Spleen (tissue), 11 donors: ENCODE results near the gene SORBS1. TPM values are rescaled to one million over a fixed set of nuclear protein-coding genes. Genes with fewer than 3 reads are reported as not detected.

Experiments used
- DNase-seq: peaks from one replicate; pipeline ENCODE4 v3.0.0-alpha.2; 2020
- H3K27ac ChIP-seq, 8 donors: fragments of 200-600 bp; sonication (generic) in 7 of 8; 1 replicate in 4 of 8; 2 replicates in 4 of 8; pipeline versions ENCODE4 v1.5.0 to v1.8.0; 2016 to 2021; ENCODE audit warnings: inconsistent platforms in 4 of 8, mild to moderate bottlenecking in 4 of 8, moderate library complexity in 1 of 8
- H3K27me3 ChIP-seq, 7 donors: fragments of 200-600 bp; sonication (generic) in 6 of 7; replicated peaks in 1 of 7; 1 replicate in 4 of 7; 2 replicates in 3 of 7; pipeline versions ENCODE4 v1.5.0 to v1.8.0; 2016 to 2021; ENCODE audit warnings: inconsistent platforms in 3 of 7, mild to moderate bottlenecking in 1 of 7
- H3K36me3 ChIP-seq, 6 donors: fragments of 200-600 bp; sonication (generic) in 5 of 6; 1 replicate in 4 of 6; 2 replicates in 2 of 6; pipeline versions ENCODE4 v1.5.0 to v1.8.0; 2016 to 2021; ENCODE audit warnings: inconsistent platforms in 2 of 6
- H3K4me1 ChIP-seq, 6 donors: fragments of 200-600 bp; sonication (generic) in 5 of 6; 1 replicate in 3 of 6; 2 replicates in 3 of 6; pipeline versions ENCODE4 v1.5.0 to v1.8.0; 2016 to 2021; ENCODE audit warnings: inconsistent platforms in 3 of 6
- H3K4me3 ChIP-seq, 8 donors: fragments of 200-600 bp; sonication (generic) in 7 of 8; 1 replicate in 4 of 8; 2 replicates in 4 of 8; pipeline versions ENCODE4 v1.5.0 to v1.8.0; 2016 to 2021; ENCODE audit warnings: inconsistent platforms in 4 of 8, mild to moderate bottlenecking in 4 of 8, moderate library complexity in 2 of 8
- H3K9me3 ChIP-seq, 8 donors: fragments of 200-600 bp; sonication (generic) in 7 of 8; 1 replicate in 4 of 8; 2 replicates in 4 of 8; pipeline versions ENCODE4 v1.5.0 to v1.8.0; 2016 to 2021; ENCODE audit warnings: inconsistent platforms in 4 of 8
- POLR2A ChIP-seq, 3 donors: fragments of 450-650 bp; IDR thresholded peaks; one replicate each; pipeline ENCODE4 v1.5.1; 2017; ENCODE audit warnings: antibody characterized with exemption in 3 of 3, mild to moderate bottlenecking in 1 of 3
- POLR2AphosphoS5 ChIP-seq, 3 donors: sonication (generic); formaldehyde crosslinking; IDR thresholded peaks; one replicate each; pipeline ENCODE4 v1.5.1; 2017; ENCODE audit warnings: antibody characterized with exemption in 3 of 3
- WGBS, 5 donors: extraction: QIAGEN DNeasy Blood & Tissue Kit in 3 of 5; methylation state at CpG; one replicate each; pipeline versions ENCODE4 v1.1.5 to v1.1.7; 2013 to 2018; 5-methylcytosine and 5-hydroxymethylcytosine counted together
- intact Hi-C: fragments of 100-400 bp; cut with DNase I; formaldehyde crosslinking; loops from one replicate; pipeline ENCODE4 v1.15.0; 2023; ENCODE audit warnings: low total_unique reads
- polyA plus RNA-seq, 3 donors: library from polyadenylated mRNA; stranded (reverse); fragments of 200-250 nt; gene quantifications; one replicate each; pipeline ENCODE4 v1.2.1, GENCODE V29; 2013
- total RNA-seq, 7 donors: library from RNA; depleted of rRNA in 3 of 7; stranded (reverse); fragments of >200 nt in 3 of 7; fragmentation: NEBNext Ultra II Directional in 4 of 7; extraction: Animal tissue kit (Norgen Biotek cat#: 25700) in 4 of 7; gene quantifications; one replicate each; pipeline versions ENCODE4 v1.1.0 to v1.2.1, GENCODE V29; 2016 to 2021
- TF ChIP-seq, protein P1 (sequence below), 11 experiments: fragments of 200-600 bp in 7 of 11; fragments of 450-650 bp in 4 of 11; sonication (generic) in 4 of 11; IDR thresholded peaks in 8 of 11; conservative IDR thresholded peaks in 3 of 11; 1 replicate in 7 of 11; 2 replicates in 4 of 11; pipeline versions ENCODE4 v1.4.0 to v1.8.0; 2016 to 2021; ENCODE audit warnings: antibody characterized with exemption in 11 of 11, inconsistent platforms in 4 of 11, mild to moderate bottlenecking in 1 of 11
- donor health status: healthy with polysubstance abuse.
- donor health status: DM: no; HTN: no; CAD: no; lungs with moderate emphysema.
- donor health status: DM: no; HTN: no; CAD: no.
- donor health status: Bipolar disorder and iron deficiency.
- donor health status: healthy.
- donor health status: DM: no; HTN: no; CAD: no.
- donor health status: DM: yes; HTN: yes; CAD: no.

Gene SORBS1
- total and polyA plus RNA-seq, 10 donors = 2.8 to 30.8 (median 18.1) TPM

DNA sequence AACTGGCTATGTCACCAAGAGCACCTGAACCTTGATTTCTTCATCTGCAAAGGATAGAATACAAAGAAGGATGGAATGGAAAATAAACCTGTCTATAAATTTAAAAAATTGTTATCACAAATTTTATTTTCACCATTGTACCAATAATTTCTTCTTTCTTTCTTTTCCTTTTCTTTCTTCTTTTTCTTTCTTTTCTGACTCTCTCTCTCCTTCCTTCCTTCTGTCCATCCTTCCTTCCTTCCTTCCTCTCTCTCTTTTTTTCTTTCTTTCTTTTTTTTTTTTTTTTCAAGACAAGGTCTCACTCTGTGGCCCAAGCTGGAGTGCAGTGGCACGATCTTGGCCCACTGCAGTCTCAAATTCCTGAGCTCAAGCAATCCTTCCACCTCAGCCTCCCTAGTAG lies 36.6 kb upstream of the SORBS1 start:
- intact Hi-C loops = no loop called here
- Histone ChIP-seq H3K27me3 (peaks cover 0 to 6% (median 0%) of the 10 kb centered on the region in 7 donors), H3K36me3 (no peaks in the 10 kb centered on the region), H3K9me3 (no peaks in the 10 kb centered on the region), H3K27ac (no peak overlapping the region), H3K4me3 (no peak overlapping the region), H3K4me1 (peaks cover 0 to 3% (median 0%) of the 10 kb centered on the region in 6 donors)
- DNase-seq = no peak
- TF ChIP-seq, protein P1, sequence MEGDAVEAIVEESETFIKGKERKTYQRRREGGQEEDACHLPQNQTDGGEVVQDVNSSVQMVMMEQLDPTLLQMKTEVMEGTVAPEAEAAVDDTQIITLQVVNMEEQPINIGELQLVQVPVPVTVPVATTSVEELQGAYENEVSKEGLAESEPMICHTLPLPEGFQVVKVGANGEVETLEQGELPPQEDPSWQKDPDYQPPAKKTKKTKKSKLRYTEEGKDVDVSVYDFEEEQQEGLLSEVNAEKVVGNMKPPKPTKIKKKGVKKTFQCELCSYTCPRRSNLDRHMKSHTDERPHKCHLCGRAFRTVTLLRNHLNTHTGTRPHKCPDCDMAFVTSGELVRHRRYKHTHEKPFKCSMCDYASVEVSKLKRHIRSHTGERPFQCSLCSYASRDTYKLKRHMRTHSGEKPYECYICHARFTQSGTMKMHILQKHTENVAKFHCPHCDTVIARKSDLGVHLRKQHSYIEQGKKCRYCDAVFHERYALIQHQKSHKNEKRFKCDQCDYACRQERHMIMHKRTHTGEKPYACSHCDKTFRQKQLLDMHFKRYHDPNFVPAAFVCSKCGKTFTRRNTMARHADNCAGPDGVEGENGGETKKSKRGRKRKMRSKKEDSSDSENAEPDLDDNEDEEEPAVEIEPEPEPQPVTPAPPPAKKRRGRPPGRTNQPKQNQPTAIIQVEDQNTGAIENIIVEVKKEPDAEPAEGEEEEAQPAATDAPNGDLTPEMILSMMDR (IDR thresholded peaks at IDR 0.05 in 8 of 11, conservative IDR thresholded peaks at IDR 0.05 in 3 of 11) = no peak
- TF ChIP-seq POLR2AphosphoS5 (IDR thresholded peaks at IDR 0.05) (no peak), POLR2A (IDR thresholded peaks at IDR 0.05) (no peak)
- 89 to 94% (median 90%) methylated on average over 1 of the region's 1 CpG for WGBS, 5 donors

DNA sequence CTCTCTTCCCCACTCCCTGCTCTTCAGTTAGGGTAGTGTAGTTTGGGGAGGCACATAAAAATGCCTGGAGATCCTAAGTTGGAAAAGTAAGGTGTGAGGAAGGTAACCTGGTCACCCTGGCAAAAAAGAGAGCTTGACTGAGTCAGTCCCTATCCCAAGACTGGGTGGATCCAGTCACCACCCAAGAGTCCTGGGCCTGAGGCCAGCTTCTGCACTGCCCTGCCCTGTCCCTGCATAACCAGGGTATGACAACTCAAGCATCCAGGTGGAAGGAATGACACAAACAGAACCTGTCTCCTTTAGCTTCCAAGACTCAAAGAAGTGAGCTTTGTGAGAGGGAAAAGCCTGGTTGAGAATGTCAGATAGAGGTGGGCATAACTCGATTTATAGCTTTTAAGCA lies 26.9 kb upstream of the SORBS1 start:
- Histone ChIP-seq H3K9me3 (no peaks in the 10 kb centered on the region), H3K4me1 (no peaks in the 10 kb centered on the region), H3K27ac (no peak overlapping the region), H3K4me3 (no peak overlapping the region), H3K36me3 (no peaks in the 10 kb centered on the region), H3K27me3 (no peaks in the 10 kb centered on the region)
- no peak for DNase-seq
- intact Hi-C loops = no loop called here
- whole genome bisulfite sequencing, 5 donors = 43 to 89% (median 75%) methylated on average over 1 of the region's 1 CpG
- TF ChIP-seq POLR2AphosphoS5 (IDR thresholded peaks at IDR 0.05) (no peak), POLR2A (IDR thresholded peaks at IDR 0.05) (no peak)
- TF ChIP-seq, protein P1 (IDR thresholded peaks at IDR 0.05 in 8 of 11, conservative IDR thresholded peaks at IDR 0.05 in 3 of 11) = no peak

DNA sequence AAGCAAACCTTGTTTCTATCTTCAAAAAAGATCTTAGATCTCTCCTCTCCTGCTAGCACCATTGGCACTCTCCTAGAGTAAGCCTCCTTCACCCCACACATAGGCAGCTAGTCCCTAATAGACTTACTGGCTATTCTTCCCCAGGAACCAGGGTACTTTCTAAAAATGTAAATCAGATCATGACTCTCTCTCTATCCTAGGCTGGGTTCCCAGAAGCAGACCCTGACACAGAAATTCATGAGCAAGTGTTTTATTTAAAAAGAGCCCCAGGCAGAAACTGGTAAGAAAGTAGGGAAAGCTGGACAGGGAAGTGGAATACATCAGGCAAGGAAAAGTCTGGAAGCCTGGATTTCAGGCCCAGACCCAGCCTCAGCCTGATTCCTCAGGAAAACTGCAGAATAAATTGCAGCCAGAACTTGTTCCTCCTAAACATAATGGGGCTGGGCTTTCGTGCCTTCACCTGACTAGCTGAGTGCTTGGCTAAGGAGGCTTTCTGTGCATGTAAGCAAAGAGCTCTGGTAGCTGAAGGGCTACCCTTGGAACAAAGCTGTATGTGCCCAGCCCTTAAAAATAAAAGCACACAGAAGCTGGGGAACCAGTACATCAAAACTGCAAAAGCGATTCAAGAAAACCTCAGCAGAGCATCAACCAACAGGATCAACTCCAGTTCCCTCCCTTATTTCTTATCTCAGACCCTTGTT lies 18.8 kb upstream of the SORBS1 start:
- intact Hi-C loops = no loop called here
- no peaks in the 10 kb centered on the region for H3K9me3 ChIP-seq
- peaks cover 0 to 18% (median 0%) of the 10 kb centered on the region in 7 donors for H3K27me3 ChIP-seq
- WGBS, 5 donors = 78 to 85% (median 83%) methylated on average over 2 of the region's 2 CpGs
- DNase-seq = no peak
- no peaks in the 10 kb centered on the region for H3K4me1 ChIP-seq
- no peak overlapping the region for H3K27ac ChIP-seq
- H3K36me3 ChIP-seq = no peaks in the 10 kb centered on the region
- no peak overlapping the region for H3K4me3 ChIP-seq
- no peak for TF ChIP-seq POLR2AphosphoS5 (IDR thresholded peaks at IDR 0.05)

DNA sequence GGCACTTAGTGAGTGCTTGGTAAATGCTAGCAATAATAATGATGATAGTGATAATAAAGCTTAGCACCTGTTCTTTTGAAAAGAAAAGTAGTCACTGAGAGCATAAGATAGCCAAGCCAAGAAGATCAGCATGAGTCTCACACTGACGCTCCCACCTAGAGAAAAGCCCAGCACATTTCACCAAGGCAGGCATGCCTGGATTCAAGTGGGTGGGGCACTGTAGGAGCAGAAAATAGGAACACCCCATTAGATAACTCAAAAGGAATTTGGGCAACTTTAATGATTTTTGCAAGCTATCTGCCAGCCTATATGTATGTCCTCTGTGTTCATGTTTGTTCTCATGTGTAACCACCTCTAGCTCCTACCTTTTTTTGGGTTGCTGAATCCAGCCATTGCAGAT lies 18.1 kb upstream of the SORBS1 start:
- Histone ChIP-seq H3K4me1 (no peaks in the 10 kb centered on the region), H3K4me3 (no peak overlapping the region), H3K27me3 (peaks cover 0 to 18% (median 0%) of the 10 kb centered on the region in 7 donors), H3K27ac (no peak overlapping the region), H3K9me3 (no peaks in the 10 kb centered on the region), H3K36me3 (no peaks in the 10 kb centered on the region)
- TF ChIP-seq, protein P1 (IDR thresholded peaks at IDR 0.05 in 8 of 11, conservative IDR thresholded peaks at IDR 0.05 in 3 of 11) = no peak
- TF ChIP-seq POLR2A (IDR thresholded peaks at IDR 0.05) = no peak
- intact Hi-C loops = no loop called here
- 87 to 100% (median 97%) methylated on average over 1 of the region's 1 CpG for WGBS, 5 donors
- no peak for DNase-seq
